Bronchial epithelial cell (primary cell): ENCODE data around the gene PATE1. TPM values are rescaled to one million over a fixed set of nuclear protein-coding genes. Genes with fewer than 3 reads are reported as not detected.

Source experiments
- DNase-seq: peaks from one replicate; pipeline ENCODE4 v3.0.0-alpha.2; 2010; ENCODE audit warnings: low read depth
- FAIRE-seq: peaks from 2 replicates; lab custom pipeline; 2011; peaks lifted over from hg19 to GRCh38; lab: Jason Lieb, UNC
- H3K27me3 ChIP-seq: 2 replicates; pipeline ENCODE4 v1.5.1; 2011; ENCODE audit warnings: low read length; ENCODE audit not compliant: control insufficient read depth, insufficient read depth
- H3K36me3 ChIP-seq: 2 replicates; pipeline ENCODE4 v1.5.1; 2011; ENCODE audit warnings: low read length; ENCODE audit not compliant: control insufficient read depth, insufficient read depth
- H3K4me3 ChIP-seq: 2 replicates; pipeline ENCODE4 v1.5.1; 2011; ENCODE audit warnings: mild to moderate bottlenecking, low read depth, low read length, control low read depth
- CTCF ChIP-seq: IDR thresholded peaks from 2 replicates; pipeline ENCODE4 v1.5.1; 2011; ENCODE audit warnings: mild to moderate bottlenecking, moderate library complexity, low read length, control low read depth, inconsistent platforms; ENCODE audit not compliant: insufficient read depth, severe bottlenecking
- total RNA-seq: library from RNA; depleted of rRNA; stranded (reverse); fragments of >200 nt; gene quantifications from 2 replicates; pipeline ENCODE4 v1.2.1, GENCODE V29; 2014

PATE1 gene
- total RNA-seq, 1 donor from 2014 or later = not detected

- no peaks in the 10 kb centered on the region for H3K36me3 ChIP-seq
- no peak overlapping the region for H3K4me3 ChIP-seq
- no peak for FAIRE-seq
- no peaks in the 10 kb centered on the region for H3K27me3 ChIP-seq
- no peak for TF ChIP-seq CTCF
- no peak for DNase-seq
Measured at GRCh38 chr11:125763483-125763882, 17.4 kb downstream of the PATE1 start.

- Histone ChIP-seq H3K36me3 (no peaks in the 10 kb centered on the region), H3K4me3 (no peak overlapping the region), H3K27me3 (no peaks in the 10 kb centered on the region)
- FAIRE-seq (no peak), DNase-seq (no peak)
- TF ChIP-seq CTCF = no peak
Measured at GRCh38 chr11:125766251-125766650, 20.2 kb downstream of the PATE1 start.

GRCh38 chr11:125768336-125769046, 22.4 kb downstream of the PATE1 start:
- H3K4me3 ChIP-seq = no peak overlapping the region
- H3K27me3 ChIP-seq = no peaks in the 10 kb centered on the region
- H3K36me3 ChIP-seq = no peaks in the 10 kb centered on the region
- no peak for DNase-seq
- no peak for TF ChIP-seq CTCF
- no peak for FAIRE-seq

GRCh38 chr11:125770583-125770982, 24.5 kb downstream of the PATE1 start:
- FAIRE-seq (no peak), DNase-seq (no peak)

GRCh38 chr11:125772834-125773505, 26.9 kb downstream of the PATE1 start:
- H3K36me3 ChIP-seq = no peaks in the 10 kb centered on the region
- no peak for FAIRE-seq
- peak; percentile 40 for DNase-seq
- no peak overlapping the region for H3K4me3 ChIP-seq
- no peaks in the 10 kb centered on the region for H3K27me3 ChIP-seq
- TF ChIP-seq CTCF = no peak

More at GRCh38 chr11:125770583-125770982, 24.5 kb downstream of the PATE1 start:
- Histone ChIP-seq H3K4me3 (no peak overlapping the region), H3K36me3 (no peaks in the 10 kb centered on the region), H3K27me3 (no peaks in the 10 kb centered on the region)
- no peak for TF ChIP-seq CTCF
